ENCODE results near the gene RALY.

The RALY gene

GRCh38 chr20:33963751-33964150 lies 30.0 kb upstream of the RALY start:
- FAIRE-seq, result no peak

GRCh38 chr20:33964441-33964840 lies 29.3 kb upstream of the RALY start:
- TF ChIP-seq, protein P1, sequence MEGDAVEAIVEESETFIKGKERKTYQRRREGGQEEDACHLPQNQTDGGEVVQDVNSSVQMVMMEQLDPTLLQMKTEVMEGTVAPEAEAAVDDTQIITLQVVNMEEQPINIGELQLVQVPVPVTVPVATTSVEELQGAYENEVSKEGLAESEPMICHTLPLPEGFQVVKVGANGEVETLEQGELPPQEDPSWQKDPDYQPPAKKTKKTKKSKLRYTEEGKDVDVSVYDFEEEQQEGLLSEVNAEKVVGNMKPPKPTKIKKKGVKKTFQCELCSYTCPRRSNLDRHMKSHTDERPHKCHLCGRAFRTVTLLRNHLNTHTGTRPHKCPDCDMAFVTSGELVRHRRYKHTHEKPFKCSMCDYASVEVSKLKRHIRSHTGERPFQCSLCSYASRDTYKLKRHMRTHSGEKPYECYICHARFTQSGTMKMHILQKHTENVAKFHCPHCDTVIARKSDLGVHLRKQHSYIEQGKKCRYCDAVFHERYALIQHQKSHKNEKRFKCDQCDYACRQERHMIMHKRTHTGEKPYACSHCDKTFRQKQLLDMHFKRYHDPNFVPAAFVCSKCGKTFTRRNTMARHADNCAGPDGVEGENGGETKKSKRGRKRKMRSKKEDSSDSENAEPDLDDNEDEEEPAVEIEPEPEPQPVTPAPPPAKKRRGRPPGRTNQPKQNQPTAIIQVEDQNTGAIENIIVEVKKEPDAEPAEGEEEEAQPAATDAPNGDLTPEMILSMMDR (IDR thresholded peaks at IDR 0.05; ENCODE audit: insufficient read depth, missing control alignments), result no peak
- FAIRE-seq (no peak), DNase-seq (ENCODE audit: insufficient read length, low spot score) (peak; percentile 46)

More at GRCh38 chr20:33963751-33964150, 30.0 kb upstream of the RALY start:
- TF ChIP-seq, protein P1 (IDR thresholded peaks at IDR 0.05; ENCODE audit: insufficient read depth, missing control alignments), result no peak
- DNase-seq (ENCODE audit: insufficient read length, low spot score), result no peak

DNA sequence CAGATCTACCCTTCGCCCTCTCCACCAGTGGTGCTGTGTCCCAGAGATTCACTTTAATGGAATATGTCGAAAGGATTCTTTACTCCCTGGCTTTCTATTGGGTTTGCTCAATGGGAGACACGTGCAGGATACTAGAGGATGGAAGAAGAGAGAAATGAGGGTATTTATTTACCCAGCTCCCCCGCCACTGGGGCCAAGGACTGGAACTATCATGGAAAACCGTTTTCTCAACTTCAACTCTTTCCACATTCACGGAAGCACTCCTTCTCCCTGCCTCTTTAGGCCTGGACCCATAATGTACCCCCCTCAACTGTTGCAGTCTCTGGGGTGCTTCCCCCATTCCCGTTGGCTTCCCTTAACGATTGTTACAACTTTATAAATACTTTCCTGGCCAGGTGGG lies 26.6 kb upstream of the RALY start:
- FAIRE-seq (no peak), DNase-seq (ENCODE audit: insufficient read length, low spot score) (no peak)
- TF ChIP-seq, protein P1 (IDR thresholded peaks at IDR 0.05; ENCODE audit: insufficient read depth, missing control alignments), result no peak

DNA sequence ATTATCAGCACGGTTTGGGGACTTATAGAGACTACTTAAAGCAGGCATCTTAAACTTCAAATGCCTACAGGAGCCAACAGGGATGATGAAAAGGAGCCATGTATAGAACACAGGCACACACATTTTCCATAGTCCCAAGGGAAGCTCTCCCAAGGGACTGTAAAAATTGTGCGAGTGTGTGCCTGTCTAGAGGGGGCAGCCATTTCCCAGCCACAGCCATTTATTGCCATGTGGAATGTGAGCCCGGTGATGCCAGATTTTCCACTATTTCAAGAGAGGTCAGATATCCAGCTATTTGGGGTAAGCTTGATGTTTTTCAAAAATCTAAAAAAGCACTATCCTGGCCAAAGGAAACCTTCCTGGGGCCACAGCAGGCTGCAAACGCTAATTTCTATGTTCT lies 24.1 kb upstream of the RALY start:
- no peak for DNase-seq (ENCODE audit: insufficient read length, low spot score)
- TF ChIP-seq, protein P1 (IDR thresholded peaks at IDR 0.05; ENCODE audit: insufficient read depth, missing control alignments), result no peak
- FAIRE-seq, result no peak

GRCh38 chr20:33970229-33970628 lies 23.5 kb upstream of the RALY start:
- TF ChIP-seq, protein P1 (IDR thresholded peaks at IDR 0.05; ENCODE audit: insufficient read depth, missing control alignments), result no peak
- no peak for FAIRE-seq
- no peak for DNase-seq (ENCODE audit: insufficient read length, low spot score)

DNA sequence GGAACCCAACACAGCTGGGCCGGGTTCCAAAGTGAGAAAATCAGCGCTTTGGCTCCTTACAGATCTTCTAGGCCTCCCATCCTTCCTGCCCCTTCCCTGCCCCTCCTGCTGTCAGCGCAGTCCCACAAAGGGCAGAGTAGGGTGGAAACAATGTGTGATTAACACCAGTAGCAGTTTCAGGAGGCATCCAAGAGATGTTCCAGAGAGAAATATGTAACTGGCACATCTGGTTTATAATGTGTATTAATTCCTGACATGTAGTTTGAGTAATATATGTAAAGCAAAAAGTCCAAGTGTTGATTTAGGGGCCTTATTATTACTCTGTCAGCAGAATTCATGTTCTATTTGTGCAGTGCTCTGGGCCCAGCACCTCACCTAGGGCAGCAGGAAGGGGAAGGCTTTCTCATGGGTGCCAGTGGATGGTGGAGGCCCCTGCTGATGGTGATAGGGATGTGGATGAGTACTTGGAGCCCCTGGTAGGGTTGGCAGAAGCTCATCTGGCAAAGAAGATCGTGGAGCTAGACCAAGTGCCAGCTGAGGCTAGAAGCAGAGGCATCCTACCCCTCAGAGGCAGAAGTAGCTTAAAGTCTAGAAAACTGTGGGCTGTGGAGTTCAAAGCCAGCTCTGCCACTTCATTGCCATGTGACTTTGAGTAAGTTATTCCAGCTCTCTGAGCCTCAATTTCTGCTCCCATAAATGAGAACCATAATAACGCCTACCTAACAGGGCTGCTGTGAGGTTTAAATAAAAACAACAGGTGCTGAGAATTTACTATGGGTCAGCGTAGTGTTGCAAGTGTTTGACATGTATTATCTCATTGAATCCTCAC lies 22.4 kb upstream of the RALY start:
- TF ChIP-seq, protein P1 (IDR thresholded peaks at IDR 0.05; ENCODE audit: insufficient read depth, missing control alignments), result no peak
- DNase-seq (ENCODE audit: insufficient read length, low spot score), result no peak
- no peak for FAIRE-seq

GRCh38 chr20:33976959-33977358 lies 16.8 kb upstream of the RALY start:
- FAIRE-seq, result no peak
- TF ChIP-seq, protein P1 (IDR thresholded peaks at IDR 0.05; ENCODE audit: insufficient read depth, missing control alignments), result no peak
- DNase-seq (ENCODE audit: insufficient read length, low spot score), result no peak

All from D721Med (cell line).